Hair follicular keratinocyte (primary cell): ENCODE measurements around the gene STX8. TPM values are rescaled to one million over a fixed set of nuclear protein-coding genes. Genes with fewer than 3 reads are reported as not detected.

Experiments
- total RNA-seq: library from RNA; depleted of rRNA; stranded (reverse); fragments of >200 nt; gene quantifications from 2 replicates; pipeline ENCODE4 v1.2.3, GENCODE V29; 2015

STX8 gene
- 61.3 and 73.6 TPM in 2 replicates for total RNA-seq

GRCh38 chr17:9575381-9576101 lies at the start of gene STX8:
Gene STX8 (minus strand): TSS chr17:9575820. CDS start chr17:9575808, 12 bp downstream.

GRCh38 chr17:9576521-9577372 lies 1.1 kb upstream of the STX8 start, which contains the start of gene CFAP52:
Gene CFAP52 (plus strand): TSS chr17:9576642. CDS start chr17:9576696, 54 bp downstream.

Other genes with a start within 250 kb of the STX8 start
- gene CFAP52, start 822 bp upstream of the STX8 start, total RNA-seq, result not detected in 2 replicates
- gene USP43, start 69.7 kb upstream of the STX8 start, total RNA-seq, result 6.9 and 11.4 TPM in 2 replicates
- gene DHRS7C, start 215.8 kb upstream of the STX8 start, total RNA-seq, result not detected in 2 replicates
- not detected in 2 replicates for gene GSG1L2, start 246.3 kb upstream of the STX8 start, total RNA-seq